HCT116 (cell line): ENCODE data around the gene OR10AD1. TPM values are rescaled to one million over a fixed set of nuclear protein-coding genes. Genes with fewer than 3 reads are reported as not detected.

Source experiments
- ATAC-seq: fragments of 200-7000 bp; cut with Tn5 transposase; 2 replicates; pipeline ENCODE4 v1.9.1; 2020; ENCODE audit warnings: mild to moderate bottlenecking, moderate library complexity
- BruUV-seq: library from RNA; stranded (reverse); fragments of 400-500 nt; replicated peaks from 2 replicates; lab custom pipeline; 2021; lab: Mats Ljungman, UMichigan
- CTCF ChIA-PET: fragments of 300-600 bp; sonication (Branson Sonifier 250); formaldehyde crosslinking; loops from one replicate; lab custom pipeline; 2021; ENCODE audit warnings: antibody characterized with exemption; lab: Charles Lee
- POLR2A ChIA-PET: fragments of 300-600, 350-600 bp; sonication (Branson Sonifier 250); formaldehyde crosslinking; loops from one replicate; lab custom pipeline; 2021; ENCODE audit warnings: antibody characterized with exemption; lab: Charles Lee
- RAD21 ChIA-PET, 2 experiments: fragments of 300-600 bp; sonication (Branson Sonifier 250); formaldehyde crosslinking; loops; one replicate each; lab custom pipeline; 2023; ENCODE audit warnings: low total read pairs in 2 of 2; ENCODE audit not compliant: uncharacterized antibody in 2 of 2, unreplicated experiment in 2 of 2, low non-redundant PET in 1 of 2; lab: Charles Lee
- DNase-seq: peaks from one replicate; pipeline ENCODE4 v3.0.0-alpha.2; 2010; ENCODE audit warnings: low read depth, low spot score
- H2AFZ ChIP-seq: fragments of 200-600 bp; shearing (Covaris generic), sonication (generic); 2 replicates; pipeline ENCODE4 v1.6.1; 2017; ENCODE audit warnings: low read depth, mixed run types, mixed read lengths, antibody characterized with exemption, low read length; ENCODE audit not compliant: poor library complexity, severe bottlenecking
- H3K27ac ChIP-seq: 2 replicates; pipeline ENCODE4 v1.5.1; 2012; ENCODE audit warnings: low read depth, low read length
- H3K27me3 ChIP-seq: fragments of 200-600 bp; sonication (generic); 2 replicates; pipeline ENCODE4 v1.6.1; 2016; ENCODE audit warnings: mixed run types, low read length, mixed read lengths; ENCODE audit not compliant: insufficient read depth
- H3K36me3 ChIP-seq, 2 experiments: fragments of 200-500 bp in 1 of 2; fragments of 200-600 bp in 1 of 2; sonication (Bioruptor generic) in 1 of 2; sonication (generic) in 1 of 2; 2 replicates each; pipeline versions ENCODE4 v1.5.1 to v1.6.1; 2014 to 2016; ENCODE audit warnings: low read length in 2 of 2, inconsistent platforms in 1 of 2, mixed read lengths in 1 of 2, mixed run types in 1 of 2; ENCODE audit not compliant: insufficient read depth in 2 of 2, control insufficient read depth in 1 of 2
- H3K4me1 ChIP-seq, 2 experiments: fragments of 200-600 bp in 1 of 2; sonication (generic) in 1 of 2; 2 replicates each; pipeline versions ENCODE4 v1.5.1 to v1.6.1; 2012 to 2017; ENCODE audit warnings: low read length in 2 of 2, inconsistent platforms in 1 of 2, mild to moderate bottlenecking in 1 of 2, mixed read lengths in 1 of 2, mixed run types in 1 of 2, moderate library complexity in 1 of 2; ENCODE audit not compliant: insufficient read depth in 2 of 2, control insufficient read depth in 1 of 2
- H3K4me2 ChIP-seq: fragments of 200-600 bp; sonication (generic); 2 replicates; pipeline ENCODE4 v1.6.1; 2017; ENCODE audit warnings: mixed run types, low read length, mixed read lengths
- H3K4me3 ChIP-seq, 2 experiments: fragments of 200-600 bp in 1 of 2; sonication (generic) in 1 of 2; replicated peaks in 1 of 2; 2 replicates each; pipeline ENCODE4 v1.5.1; 2011 to 2016; ENCODE audit warnings: low read length in 2 of 2, control low read depth in 1 of 2, low read depth in 1 of 2, mild to moderate bottlenecking in 1 of 2, mixed read lengths in 1 of 2, mixed run types in 1 of 2
- H3K79me2 ChIP-seq: fragments of 200-600 bp; sonication (generic); 2 replicates; pipeline ENCODE4 v1.6.1; 2017; ENCODE audit warnings: mild to moderate bottlenecking, mixed run types, low read length, moderate library complexity, mixed read lengths; ENCODE audit not compliant: insufficient read depth
- H3K9ac ChIP-seq: fragments of 200-600 bp; sonication (generic); 2 replicates; pipeline ENCODE4 v1.6.1; 2016; ENCODE audit warnings: low read length, mixed read lengths
- H3K9me2 ChIP-seq: fragments of 200-600 bp; sonication (generic), shearing (Covaris generic); 2 replicates; pipeline ENCODE4 v1.6.1; 2017; ENCODE audit warnings: mixed run types, mild to moderate bottlenecking, moderate library complexity; ENCODE audit not compliant: insufficient read depth
- H3K9me3 ChIP-seq, 2 experiments: fragments of 200-500 bp in 1 of 2; fragments of 200-600 bp in 1 of 2; sonication (Bioruptor generic) in 1 of 2; sonication (generic) in 1 of 2; 2 replicates each; pipeline ENCODE4 v1.6.1; 2014 to 2017; ENCODE audit warnings: low read length in 2 of 2, mixed read lengths in 2 of 2, inconsistent platforms in 1 of 2, low read depth in 1 of 2, mild to moderate bottlenecking in 1 of 2, mixed run types in 1 of 2, moderate library complexity in 1 of 2; ENCODE audit not compliant: control insufficient read depth in 1 of 2, insufficient read depth in 1 of 2
- H4K20me1 ChIP-seq: fragments of 200-600 bp; sonication (generic), shearing (Covaris generic); 2 replicates; pipeline ENCODE4 v1.6.1; 2017; ENCODE audit warnings: mixed run types, mild to moderate bottlenecking, moderate library complexity; ENCODE audit not compliant: insufficient read depth
- CBX3 ChIP-seq: IDR thresholded peaks from 2 replicates; pipeline ENCODE4 v1.6.1; 2012; ENCODE audit warnings: low read depth
- CEBPB ChIP-seq: IDR thresholded peaks from 2 replicates; pipeline ENCODE4 v1.6.1; 2012; ENCODE audit warnings: low read depth
- CTCF ChIP-seq, 3 experiments: fragments of 200-600 bp in 1 of 3; sonication (generic) in 1 of 3; IDR thresholded peaks in 2 of 3; conservative IDR thresholded peaks in 1 of 3; 2 replicates each; pipeline ENCODE4 v1.5.1; 2012 to 2017; ENCODE audit warnings: low read depth in 2 of 3, low read length in 2 of 3, antibody characterized with exemption in 1 of 3, borderline replicate concordance in 1 of 3, control low read depth in 1 of 3, mild to moderate bottlenecking in 1 of 3, mixed read lengths in 1 of 3, mixed run types in 1 of 3, moderate library complexity in 1 of 3; ENCODE audit not compliant: insufficient read depth in 1 of 3
- ELF1 ChIP-seq: IDR thresholded peaks from 2 replicates; pipeline ENCODE4 v1.6.1; 2012; ENCODE audit warnings: low read depth, borderline replicate concordance
- EZH2phosphoT487 ChIP-seq: fragments of 200-600 bp; IDR thresholded peaks from 2 replicates; pipeline ENCODE4 v1.6.1; 2018; ENCODE audit warnings: antibody characterized with exemption, borderline replicate concordance
- FOSL1 ChIP-seq: IDR thresholded peaks from 2 replicates; pipeline ENCODE4 v1.6.1; 2012; ENCODE audit warnings: low read depth
- JUND ChIP-seq: IDR thresholded peaks from 2 replicates; pipeline ENCODE4 v1.6.1; 2012
- POLR2A ChIP-seq: IDR thresholded peaks from 2 replicates; pipeline ENCODE4 v1.7.0; 2011; ENCODE audit warnings: borderline replicate concordance; ENCODE audit not compliant: insufficient read depth, insufficient read length; ENCODE audit errors: extremely low read depth
- POLR2AphosphoS5 ChIP-seq: IDR thresholded peaks from 2 replicates; pipeline ENCODE4 v1.6.1; 2011; ENCODE audit warnings: mild to moderate bottlenecking, low read depth, low read length, moderate library complexity
- RAD21 ChIP-seq: IDR thresholded peaks from 2 replicates; pipeline ENCODE4 v1.6.1; 2012; ENCODE audit warnings: low read depth, mild to moderate bottlenecking
- SIN3A ChIP-seq: IDR thresholded peaks from 2 replicates; pipeline ENCODE4 v1.6.1; 2012; ENCODE audit warnings: low read depth
- SP1 ChIP-seq: IDR thresholded peaks from 2 replicates; pipeline ENCODE4 v1.6.1; 2012; ENCODE audit warnings: low read depth
- SRF ChIP-seq: IDR thresholded peaks from 2 replicates; pipeline ENCODE4 v1.6.1; 2012; ENCODE audit warnings: low read depth
- TCF7L2 ChIP-seq: IDR thresholded peaks from 2 replicates; pipeline ENCODE4 v1.7.0; 2011; ENCODE audit warnings: borderline replicate concordance, inconsistent platforms; ENCODE audit not compliant: insufficient read depth, insufficient read length; ENCODE audit errors: extremely low read depth
- YY1 ChIP-seq: IDR thresholded peaks from 2 replicates; pipeline ENCODE4 v1.6.1; 2011; ENCODE audit warnings: low read length, low read depth, moderate library complexity, mild to moderate bottlenecking; ENCODE audit not compliant: insufficient replicate concordance; ENCODE audit errors: extremely low read depth
- ZBTB33 ChIP-seq: IDR thresholded peaks from 2 replicates; pipeline ENCODE4 v1.6.1; 2011; ENCODE audit warnings: mild to moderate bottlenecking, low read length, moderate library complexity; ENCODE audit not compliant: insufficient replicate concordance; ENCODE audit errors: extremely low read depth
- intact Hi-C: fragments of 100-400 bp; cut with micrococcal nuclease; formaldehyde crosslinking; loops from 2 replicates; pipeline ENCODE4 v1.10.0; 2022
- total RNA-seq: library from RNA; stranded (reverse); gene quantifications from one replicate; pipeline ENCODE4 v1.2.1, GENCODE V29; 2021; ENCODE audit not compliant: unreplicated experiment
- TF ChIP-seq, protein P1 (sequence below): IDR thresholded peaks from 2 replicates; pipeline ENCODE4 v1.6.1; 2012; ENCODE audit warnings: low read depth
- TF ChIP-seq, protein P2 (sequence below): IDR thresholded peaks from 2 replicates; pipeline ENCODE4 v1.6.1; 2012

Gene OR10AD1
- total RNA-seq, 1 experiment from 2014 or later, result not detected

DNA sequence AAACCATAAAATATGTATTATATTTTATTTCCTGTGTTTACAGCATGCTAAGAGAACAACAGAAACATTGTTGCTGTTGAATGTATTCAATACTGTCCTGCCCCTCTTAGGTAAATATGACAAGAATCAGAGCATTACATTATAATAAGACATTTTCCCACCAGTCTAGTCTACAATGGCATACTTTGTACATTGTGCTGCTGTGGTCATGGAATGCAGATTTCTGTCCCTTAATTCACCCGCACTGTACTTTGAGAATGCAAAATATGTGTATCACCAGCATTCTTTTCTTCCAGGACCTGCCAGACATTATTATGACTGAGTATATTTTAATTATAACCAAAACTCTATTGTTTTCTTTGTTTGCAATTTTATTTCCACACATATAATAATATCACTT, 16.5 kb upstream of the OR10AD1 start:
- ChIA-PET CTCF (no interaction called here), POLR2A (no interaction called here), RAD21 (no interaction called here)
- Histone ChIP-seq H3K9ac (no peak overlapping the region), H3K9me2 (no peaks in the 10 kb centered on the region), H3K79me2 (no peaks in the 10 kb centered on the region), H3K27me3 (peaks cover 4% of the 10 kb centered on the region; the same call in 1 of the 2 replicates), H3K4me1 (no peaks in the 10 kb centered on the region), H3K4me2 (no peak overlapping the region), H3K36me3 (no peaks in the 10 kb centered on the region), H3K4me3 (no peak overlapping the region), H4K20me1 (no peaks in the 10 kb centered on the region), H3K27ac (no peak overlapping the region), H3K9me3 (no peaks in the 10 kb centered on the region), H2AFZ (no peak overlapping the region)
- DNase-seq (no peak), ATAC-seq (no peak)
- TF ChIP-seq, protein P1, sequence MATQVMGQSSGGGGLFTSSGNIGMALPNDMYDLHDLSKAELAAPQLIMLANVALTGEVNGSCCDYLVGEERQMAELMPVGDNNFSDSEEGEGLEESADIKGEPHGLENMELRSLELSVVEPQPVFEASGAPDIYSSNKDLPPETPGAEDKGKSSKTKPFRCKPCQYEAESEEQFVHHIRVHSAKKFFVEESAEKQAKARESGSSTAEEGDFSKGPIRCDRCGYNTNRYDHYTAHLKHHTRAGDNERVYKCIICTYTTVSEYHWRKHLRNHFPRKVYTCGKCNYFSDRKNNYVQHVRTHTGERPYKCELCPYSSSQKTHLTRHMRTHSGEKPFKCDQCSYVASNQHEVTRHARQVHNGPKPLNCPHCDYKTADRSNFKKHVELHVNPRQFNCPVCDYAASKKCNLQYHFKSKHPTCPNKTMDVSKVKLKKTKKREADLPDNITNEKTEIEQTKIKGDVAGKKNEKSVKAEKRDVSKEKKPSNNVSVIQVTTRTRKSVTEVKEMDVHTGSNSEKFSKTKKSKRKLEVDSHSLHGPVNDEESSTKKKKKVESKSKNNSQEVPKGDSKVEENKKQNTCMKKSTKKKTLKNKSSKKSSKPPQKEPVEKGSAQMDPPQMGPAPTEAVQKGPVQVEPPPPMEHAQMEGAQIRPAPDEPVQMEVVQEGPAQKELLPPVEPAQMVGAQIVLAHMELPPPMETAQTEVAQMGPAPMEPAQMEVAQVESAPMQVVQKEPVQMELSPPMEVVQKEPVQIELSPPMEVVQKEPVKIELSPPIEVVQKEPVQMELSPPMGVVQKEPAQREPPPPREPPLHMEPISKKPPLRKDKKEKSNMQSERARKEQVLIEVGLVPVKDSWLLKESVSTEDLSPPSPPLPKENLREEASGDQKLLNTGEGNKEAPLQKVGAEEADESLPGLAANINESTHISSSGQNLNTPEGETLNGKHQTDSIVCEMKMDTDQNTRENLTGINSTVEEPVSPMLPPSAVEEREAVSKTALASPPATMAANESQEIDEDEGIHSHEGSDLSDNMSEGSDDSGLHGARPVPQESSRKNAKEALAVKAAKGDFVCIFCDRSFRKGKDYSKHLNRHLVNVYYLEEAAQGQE, result no peak
- TF ChIP-seq CBX3 (no peak), CTCF (IDR thresholded peaks at IDR 0.05 in 2 of 3, conservative IDR thresholded peaks at IDR 0.05 in 1 of 3; ENCODE audit: borderline replicate concordance in 1 of 3, insufficient read depth in 1 of 3, low read depth in 2 of 3, low read length in 2 of 3) (no peak), SIN3A (no peak), CEBPB (no peak), YY1 (no peak), SRF (no peak), EZH2phosphoT487 (no peak), RAD21 (no peak), SP1 (no peak), POLR2AphosphoS5 (no peak), FOSL1 (no peak), ELF1 (no peak), TCF7L2 (no peak), JUND (no peak), POLR2A (no peak), ZBTB33 (no peak)
- TF ChIP-seq, protein P2, sequence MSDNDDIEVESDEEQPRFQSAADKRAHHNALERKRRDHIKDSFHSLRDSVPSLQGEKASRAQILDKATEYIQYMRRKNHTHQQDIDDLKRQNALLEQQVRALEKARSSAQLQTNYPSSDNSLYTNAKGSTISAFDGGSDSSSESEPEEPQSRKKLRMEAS, result no peak
- no TSS peak for BruUV-seq
- intact Hi-C loops, result no loop called here
